Measurements from ENCODE around the gene C3orf20.

Gene C3orf20

DNA sequence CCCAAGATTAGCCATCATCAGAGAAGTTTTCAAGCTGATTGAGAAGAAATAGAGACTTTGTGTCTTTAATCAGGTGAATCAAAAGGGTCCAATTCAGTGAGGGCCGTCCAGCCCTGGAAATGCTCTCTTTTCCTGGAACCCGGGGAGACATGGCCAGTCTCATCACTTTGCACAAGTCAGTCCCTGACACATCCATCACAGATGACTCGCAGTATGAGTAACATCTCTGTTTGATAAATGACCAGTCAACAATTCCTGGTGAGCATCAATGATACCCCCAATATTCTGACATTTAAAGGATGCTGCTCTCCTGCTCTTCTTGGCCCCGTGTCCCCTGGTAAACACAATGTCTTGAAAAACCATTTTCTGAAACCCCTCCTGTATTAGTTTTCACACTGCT, 26.7 kb downstream of the C3orf20 start:
- DNase-seq (ENCODE audit: low read depth), result no peak
- in situ Hi-C loops (cut with HindIII; ENCODE audit: low sequenced_read_pairs), result no loop called here
- no peak overlapping the region for H3K4me3 ChIP-seq (ENCODE audit: low read depth, low read length)
- TF ChIP-seq, protein P1, sequence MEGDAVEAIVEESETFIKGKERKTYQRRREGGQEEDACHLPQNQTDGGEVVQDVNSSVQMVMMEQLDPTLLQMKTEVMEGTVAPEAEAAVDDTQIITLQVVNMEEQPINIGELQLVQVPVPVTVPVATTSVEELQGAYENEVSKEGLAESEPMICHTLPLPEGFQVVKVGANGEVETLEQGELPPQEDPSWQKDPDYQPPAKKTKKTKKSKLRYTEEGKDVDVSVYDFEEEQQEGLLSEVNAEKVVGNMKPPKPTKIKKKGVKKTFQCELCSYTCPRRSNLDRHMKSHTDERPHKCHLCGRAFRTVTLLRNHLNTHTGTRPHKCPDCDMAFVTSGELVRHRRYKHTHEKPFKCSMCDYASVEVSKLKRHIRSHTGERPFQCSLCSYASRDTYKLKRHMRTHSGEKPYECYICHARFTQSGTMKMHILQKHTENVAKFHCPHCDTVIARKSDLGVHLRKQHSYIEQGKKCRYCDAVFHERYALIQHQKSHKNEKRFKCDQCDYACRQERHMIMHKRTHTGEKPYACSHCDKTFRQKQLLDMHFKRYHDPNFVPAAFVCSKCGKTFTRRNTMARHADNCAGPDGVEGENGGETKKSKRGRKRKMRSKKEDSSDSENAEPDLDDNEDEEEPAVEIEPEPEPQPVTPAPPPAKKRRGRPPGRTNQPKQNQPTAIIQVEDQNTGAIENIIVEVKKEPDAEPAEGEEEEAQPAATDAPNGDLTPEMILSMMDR (IDR thresholded peaks at IDR 0.05; ENCODE audit: low read depth, low read length, missing control alignments), result no peak

DNA sequence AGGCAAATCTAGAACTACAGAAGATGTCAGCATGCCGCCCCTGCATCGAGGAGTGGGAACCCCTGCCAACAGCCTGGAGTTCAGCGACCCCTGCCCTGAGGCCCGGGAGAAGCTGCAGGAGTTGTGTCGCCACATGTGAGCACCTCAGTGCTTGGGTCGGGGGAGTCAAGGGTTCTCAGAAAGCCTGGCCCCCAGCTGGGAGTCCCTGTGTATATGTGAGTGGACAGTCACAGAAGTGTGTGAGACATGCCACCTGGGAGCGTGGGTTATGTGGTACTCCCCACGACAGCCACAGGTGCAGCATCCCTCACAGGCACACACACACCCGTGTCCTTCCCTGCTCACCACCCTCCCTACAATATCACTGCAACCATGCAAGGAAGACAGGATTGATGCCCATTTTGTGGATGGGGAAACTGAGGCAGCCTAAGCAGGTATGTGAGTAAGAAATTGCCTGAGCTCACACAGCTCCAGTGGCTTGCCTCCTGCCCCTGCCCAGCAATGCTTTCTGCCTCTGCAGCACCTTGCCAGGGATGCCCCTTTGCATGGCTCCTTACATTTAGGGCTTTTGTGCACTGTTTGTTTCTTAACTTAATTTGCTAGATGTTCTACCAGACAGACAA, 28.3 kb downstream of the C3orf20 start:
- in situ Hi-C loops (cut with HindIII; ENCODE audit: low sequenced_read_pairs), result no loop called here
- DNase-seq (ENCODE audit: low read depth), result no peak
- TF ChIP-seq, protein P1 (IDR thresholded peaks at IDR 0.05; ENCODE audit: low read depth, low read length, missing control alignments), result no peak
- H3K4me3 ChIP-seq (ENCODE audit: low read depth, low read length), result no peak overlapping the region

DNA sequence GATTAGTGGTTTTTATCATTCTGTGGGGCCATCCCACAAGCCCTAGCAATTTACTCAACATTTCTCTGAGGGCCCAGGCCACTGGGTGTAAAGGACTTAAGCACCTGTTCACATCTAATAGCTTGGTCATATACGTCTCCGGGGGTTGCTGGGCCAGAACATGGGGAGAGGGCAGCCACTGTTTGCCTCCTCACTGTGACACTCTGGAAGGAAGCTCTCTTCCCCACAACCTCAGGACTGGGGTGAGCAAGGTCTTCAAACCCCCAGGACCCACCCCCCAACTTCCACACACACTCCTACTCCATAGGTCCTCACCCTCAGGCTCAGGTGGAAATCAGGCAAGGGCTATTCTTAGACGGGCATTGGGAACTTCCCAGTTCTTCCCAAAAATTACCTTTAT, 28.9 kb downstream of the C3orf20 start:
- DNase-seq (ENCODE audit: low read depth), result no peak
- in situ Hi-C loops (cut with HindIII; ENCODE audit: low sequenced_read_pairs), result no loop called here
- H3K4me3 ChIP-seq (ENCODE audit: low read depth, low read length), result no peak overlapping the region
- TF ChIP-seq, protein P1 (IDR thresholded peaks at IDR 0.05; ENCODE audit: low read depth, low read length, missing control alignments), result no peak

DNA sequence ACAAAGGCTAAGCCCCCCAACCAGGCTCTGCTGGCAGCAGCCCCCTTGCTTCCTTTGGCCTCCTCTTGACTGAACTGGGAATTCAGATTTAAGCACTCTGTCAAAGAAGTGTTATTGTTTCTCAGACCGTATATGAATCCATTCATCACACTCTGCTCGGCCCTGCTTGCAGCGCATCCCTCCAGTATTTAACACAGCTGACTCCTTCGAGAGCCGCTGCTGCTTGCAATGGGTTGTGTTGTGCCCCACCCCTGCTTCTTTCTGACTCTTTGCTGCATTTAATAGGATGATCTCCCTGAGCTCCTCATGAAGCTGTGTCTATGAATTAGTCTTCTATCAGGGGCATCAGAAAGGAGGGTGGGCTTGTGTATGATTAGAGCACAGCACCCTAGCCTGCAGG, 31.2 kb downstream of the C3orf20 start:
- in situ Hi-C loops (cut with HindIII; ENCODE audit: low sequenced_read_pairs), result no loop called here
- TF ChIP-seq, protein P1 (IDR thresholded peaks at IDR 0.05; ENCODE audit: low read depth, low read length, missing control alignments), result no peak
- no peak overlapping the region for H3K4me3 ChIP-seq (ENCODE audit: low read depth, low read length)
- DNase-seq (ENCODE audit: low read depth), result no peak

DNA sequence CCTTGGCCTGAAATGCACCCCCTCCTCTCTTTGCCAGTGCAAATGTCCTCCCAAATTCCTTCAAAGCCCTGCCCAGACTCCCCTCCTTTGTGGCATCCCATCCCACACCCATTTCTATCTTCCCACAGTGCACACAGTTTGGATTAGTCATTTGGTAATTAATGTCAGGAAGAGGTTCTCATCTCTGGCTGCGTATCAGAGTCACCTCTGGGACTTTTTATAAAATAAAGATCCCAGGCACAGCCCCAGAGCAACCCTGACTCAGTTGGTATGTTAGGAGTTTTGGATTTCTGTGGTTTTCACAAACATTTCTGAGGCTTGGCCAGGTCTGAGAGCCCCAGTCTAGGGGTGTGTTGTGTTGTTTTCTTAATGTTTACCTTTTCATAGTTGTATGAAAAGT, 41.6 kb downstream of the C3orf20 start:
- DNase-seq (ENCODE audit: low read depth), result no peak
- in situ Hi-C loops (cut with HindIII; ENCODE audit: low sequenced_read_pairs), result no loop called here
- TF ChIP-seq, protein P1 (IDR thresholded peaks at IDR 0.05; ENCODE audit: low read depth, low read length, missing control alignments), result no peak
- no peak overlapping the region for H3K4me3 ChIP-seq (ENCODE audit: low read depth, low read length)

DNA sequence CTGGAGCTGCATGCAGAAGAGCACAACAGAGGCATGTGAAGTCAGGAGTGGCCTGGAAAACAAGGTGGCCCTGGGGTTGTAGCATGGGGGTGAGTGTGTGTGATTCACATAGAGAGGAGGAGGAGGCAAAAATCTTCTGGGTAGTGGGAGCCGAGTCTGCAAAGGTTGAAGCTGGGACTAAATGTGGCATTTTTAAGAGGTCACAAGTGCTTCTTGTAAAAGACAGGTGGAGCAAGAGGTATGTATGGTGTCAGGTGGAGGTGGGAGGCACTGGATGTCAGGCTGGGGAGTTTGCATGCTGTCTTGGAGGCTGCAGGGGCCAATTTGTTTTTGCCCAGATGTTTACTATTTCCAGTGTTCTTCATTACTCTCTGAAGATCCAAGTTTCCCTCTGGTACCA, 42.4 kb downstream of the C3orf20 start:
- in situ Hi-C loops (cut with HindIII; ENCODE audit: low sequenced_read_pairs), result no loop called here
- DNase-seq (ENCODE audit: low read depth), result no peak
- TF ChIP-seq, protein P1 (IDR thresholded peaks at IDR 0.05; ENCODE audit: low read depth, low read length, missing control alignments), result no peak
- no peak overlapping the region for H3K4me3 ChIP-seq (ENCODE audit: low read depth, low read length)

Data from astrocyte of the cerebellum (primary cell).